ENCODE data around the gene COX19. TPM values are rescaled to one million over a fixed set of nuclear protein-coding genes. Genes with fewer than 3 reads are reported as not detected.

Gene COX19
- total RNA-seq, 1 experiment from 2014 or later = 12.3 TPM

DNA sequence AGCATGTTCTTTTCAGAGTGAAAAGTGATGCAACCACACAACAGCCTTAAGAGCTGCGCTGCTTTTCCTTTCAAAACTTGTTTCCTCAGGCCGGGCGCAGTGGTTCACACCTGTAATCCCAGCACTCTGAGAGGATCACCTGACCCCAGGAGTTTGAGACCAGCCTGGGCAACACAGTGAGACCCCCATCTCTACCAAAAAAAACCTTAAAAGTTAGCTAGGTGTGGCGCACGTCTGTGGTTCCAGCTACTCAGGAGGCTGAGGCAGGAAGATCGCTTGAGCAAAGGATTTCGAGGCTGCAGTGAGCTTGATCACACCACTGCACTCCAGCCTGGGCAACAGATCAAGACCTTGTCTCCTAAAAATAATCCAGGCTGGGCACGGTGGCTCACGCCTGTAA, 2.0 kb downstream of the COX19 start:
- H2BK15ac ChIP-seq (ENCODE audit: low read depth, low read length) = no peak overlapping the region
- H2BK5ac ChIP-seq (ENCODE audit: insufficient read length, low read length) = no peak overlapping the region
- H2BK12ac ChIP-seq (ENCODE audit: insufficient read length, low read depth, low read length) = no peak overlapping the region
- peaks cover 5 to 41% (median 31%) of the 10 kb centered on the region in 3 experiments; a peak in 6 of 7 replicates for H3K36me3 Mint-ChIP-seq (ENCODE audit: insufficient read depth in 1 of 3, low read depth in 3 of 3)
- no peak overlapping the region for H3K18ac ChIP-seq (ENCODE audit: insufficient read length, low read depth, low read length)
- H4K20me1 ChIP-seq (ENCODE audit: control insufficient read depth, insufficient read depth, insufficient read length) = no peaks in the 10 kb centered on the region
- no peak overlapping the region for H3K56ac ChIP-seq (ENCODE audit: insufficient read length, low read depth, low read length)
- no peak overlapping the region for H3K4me2 ChIP-seq (ENCODE audit: insufficient read depth, insufficient read length, low read length)
- no peak overlapping the region for H3K23ac ChIP-seq (ENCODE audit: insufficient read length, low read depth, low read length)
- H3K27ac ChIP-seq (ENCODE audit: insufficient read length, low read depth, low read length) = no peak overlapping the region
- H3K9me3 ChIP-seq (ENCODE audit: control insufficient read depth, low read depth, low read length) = no peaks in the 10 kb centered on the region
- H3K79me2 ChIP-seq (ENCODE audit: insufficient read depth, low read length) = peaks cover 2% of the 10 kb centered on the region; the same call in 1 of the 2 replicates
- no peak overlapping the region for H3K4ac ChIP-seq (ENCODE audit: low read depth, low read length)
- no peak overlapping the region for H3T11ph ChIP-seq (ENCODE audit: low read length)
- H2BK20ac ChIP-seq (ENCODE audit: low read depth, low read length, poor library complexity, severe bottlenecking) = no peak overlapping the region
- no peak overlapping the region for H2AK5ac ChIP-seq (ENCODE audit: insufficient read length, low read length)
- peaks cover 4 to 14% of the 10 kb centered on the region in 2 experiments; a peak in 3 of 4 replicates for H3K4me1 Mint-ChIP-seq
- H3K4me1 ChIP-seq (ENCODE audit: insufficient read depth, low read length) = no peaks in the 10 kb centered on the region
- no CpG with 5 or more reads among the region's 9 CpGs for WGBS (ENCODE audit: extremely low coverage, insufficient read length, low lambda C conversion rate)
- no peaks in the 10 kb centered on the region for H3K79me1 ChIP-seq (ENCODE audit: insufficient read depth, low read depth, low read length, poor library complexity, severe bottlenecking)
- peaks cover 3% of the 10 kb centered on the region for H3K23me2 ChIP-seq (ENCODE audit: insufficient read length, low read depth, low read length, poor library complexity, severe bottlenecking)
- H3K9ac ChIP-seq (ENCODE audit: extremely low read depth, insufficient read length, low read length) = no peak overlapping the region
- no peaks in the 10 kb centered on the region; the same call in 1 of the 2 replicates for H3K27me3 Mint-ChIP-seq (ENCODE audit: low read depth)
- H2BK120ac ChIP-seq (ENCODE audit: low read depth, low read length, poor library complexity, severe bottlenecking) = no peak overlapping the region
- TF ChIP-seq, protein P1, sequence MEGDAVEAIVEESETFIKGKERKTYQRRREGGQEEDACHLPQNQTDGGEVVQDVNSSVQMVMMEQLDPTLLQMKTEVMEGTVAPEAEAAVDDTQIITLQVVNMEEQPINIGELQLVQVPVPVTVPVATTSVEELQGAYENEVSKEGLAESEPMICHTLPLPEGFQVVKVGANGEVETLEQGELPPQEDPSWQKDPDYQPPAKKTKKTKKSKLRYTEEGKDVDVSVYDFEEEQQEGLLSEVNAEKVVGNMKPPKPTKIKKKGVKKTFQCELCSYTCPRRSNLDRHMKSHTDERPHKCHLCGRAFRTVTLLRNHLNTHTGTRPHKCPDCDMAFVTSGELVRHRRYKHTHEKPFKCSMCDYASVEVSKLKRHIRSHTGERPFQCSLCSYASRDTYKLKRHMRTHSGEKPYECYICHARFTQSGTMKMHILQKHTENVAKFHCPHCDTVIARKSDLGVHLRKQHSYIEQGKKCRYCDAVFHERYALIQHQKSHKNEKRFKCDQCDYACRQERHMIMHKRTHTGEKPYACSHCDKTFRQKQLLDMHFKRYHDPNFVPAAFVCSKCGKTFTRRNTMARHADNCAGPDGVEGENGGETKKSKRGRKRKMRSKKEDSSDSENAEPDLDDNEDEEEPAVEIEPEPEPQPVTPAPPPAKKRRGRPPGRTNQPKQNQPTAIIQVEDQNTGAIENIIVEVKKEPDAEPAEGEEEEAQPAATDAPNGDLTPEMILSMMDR (conservative IDR thresholded peaks at IDR 0.05) = no peak
- H3K27me3 ChIP-seq (ENCODE audit: insufficient read depth, low read length) = no peaks in the 10 kb centered on the region
- H4K8ac ChIP-seq (replicated peaks; ENCODE audit: insufficient read length, low read depth, low read length) = no peak overlapping the region
- no peak overlapping the region for H4K5ac ChIP-seq (ENCODE audit: insufficient read length, low read depth, low read length)
- DNase-seq = no peak
- no peak overlapping the region for H2AFZ ChIP-seq (ENCODE audit: low read length)
- H3K27ac Mint-ChIP-seq = 0 out of 7 replicates have a peak overlapping the region, but pooled peaks of 1 of the 3 experiments have one; percentile 52
- no peaks in the 10 kb centered on the region for H3K9me3 Mint-ChIP-seq
- H3K14ac ChIP-seq (ENCODE audit: insufficient read depth, low read length) = no peak overlapping the region
- no peak overlapping the region for H4K91ac ChIP-seq (ENCODE audit: insufficient read length, low read depth, low read length)
- peak overlapping the region; percentile 24 to 35; a peak in 2 of 5 replicates for H3K4me3 Mint-ChIP-seq

All from H9 (cell line).